T-helper 1 cell (primary cell): ENCODE measurements around the gene HDAC7.
"Not testable (repeated sequence)": the region's sequence is repeated elsewhere in the genome, so short reads cannot be mapped to it uniquely, and the experiment has no call there.

Experiments used
- DNase-seq, 5 donors: peaks; one replicate each; pipeline ENCODE4 v3.0.0-alpha.2; 2012 to 2020

HDAC7 gene

DNA sequence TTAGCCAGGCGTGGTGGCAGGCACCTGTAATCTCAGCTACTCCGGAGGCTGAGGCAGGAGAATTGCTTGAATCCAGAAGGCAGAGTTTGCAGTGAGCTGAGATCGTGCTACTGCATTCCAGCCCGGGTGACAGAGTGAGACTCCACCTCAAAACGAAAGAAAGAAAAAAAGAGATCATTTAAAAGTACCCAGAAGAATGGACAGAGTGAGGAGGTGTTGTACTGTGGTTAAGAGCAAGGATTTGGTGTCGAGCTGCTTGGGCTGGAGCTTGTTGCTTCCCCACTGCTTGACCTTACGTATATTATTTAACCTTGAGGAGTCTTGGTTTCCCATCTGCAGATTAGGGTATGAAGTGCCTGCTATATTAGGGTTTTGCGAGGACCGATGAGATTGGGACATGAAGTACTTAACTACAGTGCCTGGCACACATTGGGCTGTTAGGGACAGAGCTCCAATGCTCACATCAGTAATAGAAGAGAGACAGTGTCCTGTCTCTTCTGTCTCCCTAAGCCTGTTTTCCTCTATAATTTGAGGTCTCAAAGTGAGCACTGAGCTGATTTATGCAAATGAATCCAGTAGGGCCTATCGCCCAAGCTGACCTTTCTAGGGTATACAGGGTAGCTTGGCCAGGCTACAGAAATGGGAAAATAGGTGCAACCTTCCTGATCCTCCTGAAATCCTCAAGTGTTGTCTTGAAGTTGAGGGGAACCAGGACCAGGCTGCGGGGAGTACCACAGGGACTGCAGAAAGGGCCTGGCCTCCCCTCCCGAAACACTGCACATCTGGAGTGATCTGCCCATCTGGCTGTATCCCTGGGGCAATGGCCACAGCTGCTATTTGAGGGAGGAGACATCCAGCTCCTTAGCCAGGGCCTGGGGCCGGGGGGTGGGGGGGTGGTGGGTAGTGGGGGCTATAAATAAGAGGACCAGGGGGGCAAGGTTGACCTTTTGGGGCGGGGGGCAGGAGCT, 8.6 kb upstream of the HDAC7 start:
- no peak for DNase-seq

DNA sequence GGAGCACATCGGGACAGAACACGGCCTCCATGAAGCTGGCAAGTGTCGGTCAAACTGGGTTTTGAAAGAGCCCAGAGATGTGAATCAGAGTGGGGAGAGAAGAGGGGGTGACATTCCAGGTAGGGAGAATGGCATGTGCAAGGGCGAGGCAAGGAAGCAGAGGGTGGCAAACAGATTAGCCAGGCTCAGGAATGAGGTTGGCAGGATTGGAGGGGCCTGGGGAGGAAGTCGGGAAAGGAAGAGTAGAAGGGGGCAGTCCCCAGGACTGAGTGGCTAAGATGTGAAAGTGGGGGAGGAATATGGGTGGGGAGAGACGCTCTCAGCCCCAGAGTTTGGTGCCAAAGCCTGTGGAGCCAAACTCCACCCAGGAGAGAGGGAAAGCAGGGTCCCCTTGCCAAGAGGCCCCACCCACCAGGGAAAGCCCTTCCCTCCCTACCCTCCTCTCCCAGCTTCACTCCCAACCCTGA, 5.5 kb upstream of the HDAC7 start:
- no peak for DNase-seq

DNA sequence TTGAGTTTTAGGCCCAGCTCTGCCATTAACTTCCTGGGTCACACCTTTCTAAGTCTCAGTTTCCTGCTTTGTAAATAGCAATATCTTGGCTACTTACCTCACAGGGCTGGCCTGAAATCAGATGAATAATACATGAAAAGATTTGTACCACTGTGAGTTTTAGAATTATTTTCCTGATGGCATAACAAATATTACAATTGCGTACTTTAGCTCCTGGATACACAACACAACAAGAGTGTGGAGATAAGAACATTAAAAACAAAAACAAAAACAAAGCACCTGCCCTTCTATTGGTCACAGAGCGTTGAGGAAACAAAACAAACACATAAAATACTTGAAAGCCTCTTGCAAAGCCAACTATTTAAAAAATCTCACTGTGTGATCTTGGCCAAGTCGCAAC, 4.9 kb upstream of the HDAC7 start:
- no peak for DNase-seq

DNA sequence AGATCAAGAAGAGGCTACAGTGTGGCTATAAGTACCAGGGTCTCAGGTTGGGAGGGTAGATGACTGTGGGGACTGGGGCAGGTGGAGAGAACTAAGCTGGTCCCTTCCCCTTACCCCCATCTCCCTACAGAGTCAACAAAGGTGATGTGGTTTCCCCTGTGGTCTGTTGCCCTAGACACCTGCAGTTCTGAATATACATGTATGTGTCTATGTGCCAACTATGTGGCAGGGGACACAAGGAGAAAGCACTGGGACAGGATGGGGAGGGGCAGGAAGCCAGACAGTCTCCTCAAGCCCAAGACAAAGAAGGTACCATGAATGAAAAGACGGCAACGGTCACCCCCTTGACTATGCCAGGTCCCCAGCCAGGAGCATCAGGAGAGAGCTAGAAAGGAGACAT, 4.5 kb upstream of the HDAC7 start:
- DNase-seq, result peak in 3 of 5 donors; percentile 31 to 57 (median 34)

DNA sequence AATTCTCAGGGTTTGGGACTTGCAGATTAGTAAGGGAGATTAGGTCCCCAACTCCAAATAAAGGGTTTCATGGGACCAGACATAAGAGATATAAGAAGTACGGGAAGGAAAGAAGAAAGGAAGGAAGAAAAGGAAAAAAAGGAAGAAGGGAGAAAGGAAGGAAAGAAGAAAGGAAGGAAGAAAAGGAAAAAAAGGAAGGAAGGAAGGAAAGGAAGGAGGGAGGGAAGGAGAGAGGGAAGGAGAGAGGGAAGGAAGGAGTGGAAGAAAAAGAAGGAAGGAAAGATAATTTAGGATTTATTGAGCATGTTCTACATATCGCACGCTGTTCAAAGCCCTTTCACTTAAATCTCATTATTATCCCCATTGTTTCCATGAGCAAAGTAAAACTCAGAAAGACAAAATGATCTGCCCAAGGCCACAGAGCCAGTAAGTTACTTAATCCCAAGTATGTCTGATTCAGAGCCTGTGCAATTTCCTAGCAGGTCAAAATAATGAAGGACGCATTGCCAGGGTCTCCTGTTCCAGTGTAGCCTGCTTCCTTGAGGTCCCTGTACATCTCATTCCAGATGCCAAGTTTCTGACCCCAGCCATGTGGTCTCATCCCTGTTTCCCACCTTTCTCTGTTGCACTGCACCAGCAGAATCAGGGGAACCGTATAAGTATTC, 3.9 kb upstream of the HDAC7 start:
- DNase-seq, result no peak

DNA sequence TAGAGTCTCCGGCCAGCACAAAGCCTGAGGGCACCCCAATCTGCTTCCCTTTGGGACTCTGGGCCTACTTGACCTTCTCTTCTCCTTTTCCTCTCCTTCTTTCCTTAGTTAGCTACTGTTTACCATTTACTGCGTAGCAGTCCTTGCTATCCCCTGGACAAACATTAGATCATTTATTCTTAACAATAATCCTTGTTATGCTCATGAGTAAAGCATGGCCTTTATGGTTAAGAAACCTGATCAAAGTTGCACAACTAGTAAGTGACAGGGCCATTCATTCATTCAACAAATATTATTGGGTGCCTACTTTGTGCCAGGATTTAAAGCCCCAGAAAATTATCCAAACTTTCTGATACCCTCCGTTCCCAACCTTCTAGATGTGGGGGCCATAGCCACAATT, 3.2 kb upstream of the HDAC7 start:
- DNase-seq, result no peak

DNA sequence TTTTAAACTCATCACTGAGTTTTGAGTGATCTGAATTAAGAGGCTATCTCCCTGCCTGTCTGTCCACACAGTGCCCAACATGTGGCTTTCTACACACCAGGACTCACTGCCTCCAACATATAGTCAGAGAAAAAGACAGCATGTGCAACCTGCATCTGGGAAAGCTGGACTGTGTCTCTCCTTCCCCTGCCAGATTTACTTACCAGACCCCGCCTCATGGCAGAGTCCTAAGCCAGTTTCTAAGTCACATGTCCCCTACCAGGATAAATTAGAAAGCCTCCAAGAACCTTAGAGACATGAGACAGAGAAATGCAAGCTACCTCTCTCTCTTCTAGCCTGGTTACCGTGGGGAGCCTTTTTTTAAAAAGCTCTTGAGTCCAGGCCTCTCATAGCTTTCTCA, 2.7 kb upstream of the HDAC7 start:
- DNase-seq, result no peak

DNA sequence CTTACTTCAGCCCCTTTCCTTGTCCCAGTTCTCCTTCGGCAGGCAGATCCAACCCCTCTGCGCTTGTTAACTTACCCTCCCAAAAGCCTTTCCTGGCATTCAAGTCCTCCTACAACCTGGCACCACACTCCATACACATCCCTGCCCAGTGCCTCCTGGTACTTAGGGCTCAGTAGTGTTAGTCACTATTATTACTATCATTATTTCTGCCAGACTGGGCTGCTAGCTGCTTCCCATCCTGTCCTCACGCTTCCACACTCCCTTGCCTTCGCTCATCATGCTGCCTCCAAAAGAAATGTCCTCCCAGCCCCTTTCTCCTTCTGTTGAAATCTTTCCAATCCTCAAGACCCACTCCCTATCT, 1.6 kb upstream of the HDAC7 start:
- no peak for DNase-seq

DNA sequence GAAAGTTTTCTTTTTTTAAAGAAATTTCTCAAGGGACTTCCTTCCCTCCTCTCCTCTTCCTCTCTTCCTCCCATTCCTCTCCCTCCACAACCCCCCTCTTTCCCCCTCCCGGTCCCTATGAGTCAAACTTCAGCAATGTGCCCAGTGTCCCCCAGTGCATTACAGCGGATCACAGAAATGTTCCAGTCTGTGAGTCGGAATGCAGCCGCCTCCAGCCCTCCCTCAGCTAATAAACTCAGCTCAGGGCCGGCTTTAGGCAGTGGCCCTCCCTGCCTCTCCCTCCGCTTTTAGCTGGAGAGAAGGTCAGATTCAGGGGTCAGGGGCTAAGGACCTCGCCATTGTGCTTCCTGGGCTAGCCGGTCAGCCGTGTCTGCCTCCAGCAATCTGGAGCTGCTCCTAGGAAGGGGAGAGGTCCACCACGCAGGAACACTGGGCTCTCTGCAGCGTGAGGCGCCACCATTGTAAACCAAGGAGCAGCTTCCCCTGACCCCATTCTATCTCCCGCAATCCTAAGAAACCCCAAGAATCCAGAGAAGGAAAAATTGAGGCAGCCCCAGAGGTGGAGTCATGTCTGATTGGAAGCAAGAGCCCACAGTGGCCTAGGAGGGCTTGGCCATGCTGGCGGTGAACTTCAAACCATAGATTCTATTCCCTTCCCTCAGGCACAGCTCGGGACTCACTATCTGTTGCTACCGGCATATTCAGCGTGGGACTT, 1.1 kb upstream of the HDAC7 start:
- no peak for DNase-seq

DNA sequence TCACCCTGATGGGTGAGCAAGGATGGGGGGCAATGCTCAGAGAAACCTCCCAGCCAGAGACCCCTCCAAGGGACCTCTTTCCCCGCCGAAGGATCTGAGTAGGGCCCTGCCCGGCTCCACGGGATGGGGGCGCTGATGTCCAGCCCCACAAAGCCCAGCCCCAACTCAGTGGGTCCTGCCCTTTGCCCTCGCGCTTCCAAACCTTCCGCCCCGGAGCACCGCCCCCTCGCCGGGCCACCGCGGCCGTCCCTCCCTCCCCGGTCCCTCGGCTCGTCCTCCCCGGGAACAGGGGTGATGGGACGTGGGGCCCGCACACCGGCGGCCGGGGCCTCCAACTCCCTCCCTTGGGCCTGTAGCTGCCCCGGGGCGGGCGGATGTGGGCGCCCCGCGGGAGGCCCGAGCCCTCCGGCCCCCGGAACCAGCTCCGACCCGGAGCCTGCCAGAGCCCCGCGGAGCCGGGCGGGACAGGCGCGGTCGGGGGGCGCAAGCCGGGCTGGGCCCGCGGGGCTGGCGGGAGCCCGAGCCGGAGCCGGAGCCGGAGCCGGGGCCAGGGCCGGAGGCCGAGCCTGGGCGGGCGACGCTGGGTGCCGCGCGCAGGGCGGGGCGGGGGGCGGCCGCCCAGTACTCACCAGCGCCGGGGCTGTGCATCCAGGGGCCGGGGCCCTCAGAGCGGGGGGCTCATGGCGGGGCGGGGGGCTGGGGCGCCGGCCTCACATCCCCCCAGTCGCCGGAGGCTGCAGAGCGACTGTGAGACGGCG, 386 bp downstream of the HDAC7 start:
- DNase-seq, result peak in 3 of 5 donors; percentile 31 to 57 (median 34)

DNA sequence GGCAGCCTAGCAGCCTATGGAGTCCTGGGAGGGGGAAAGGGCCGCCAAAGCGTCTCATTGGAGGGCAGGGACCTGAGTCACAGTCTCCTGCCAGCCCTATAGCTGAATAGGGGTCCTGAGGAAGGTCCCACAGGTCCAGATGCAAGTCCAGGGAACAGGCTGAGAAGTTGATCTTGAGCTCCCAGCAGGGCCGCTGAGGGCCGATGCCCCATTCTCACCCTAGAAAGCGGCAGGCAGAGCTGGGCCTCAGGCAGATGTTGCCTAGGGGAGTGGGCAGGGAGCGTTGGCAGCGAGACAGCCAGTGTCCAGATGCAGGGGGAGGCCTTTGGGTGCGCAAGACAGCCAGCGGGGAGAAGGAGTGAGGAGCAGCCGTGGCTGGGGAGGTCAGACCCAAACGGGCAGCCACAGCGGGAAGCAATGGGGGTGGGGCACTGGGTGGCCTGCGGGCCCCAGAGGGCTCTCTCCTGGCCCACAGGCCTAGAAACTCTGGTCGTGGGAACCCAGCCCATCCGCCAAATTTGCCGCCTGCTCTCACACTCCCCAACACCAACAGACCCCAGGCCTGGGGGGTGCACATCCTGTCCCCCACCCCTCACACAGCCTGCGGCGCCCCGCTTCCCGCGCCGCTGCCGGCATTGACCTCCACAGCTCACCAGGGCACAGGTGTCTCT, 1.1 kb downstream of the HDAC7 start:
- peak in 1 of 5 donors; percentile 52 for DNase-seq

DNA sequence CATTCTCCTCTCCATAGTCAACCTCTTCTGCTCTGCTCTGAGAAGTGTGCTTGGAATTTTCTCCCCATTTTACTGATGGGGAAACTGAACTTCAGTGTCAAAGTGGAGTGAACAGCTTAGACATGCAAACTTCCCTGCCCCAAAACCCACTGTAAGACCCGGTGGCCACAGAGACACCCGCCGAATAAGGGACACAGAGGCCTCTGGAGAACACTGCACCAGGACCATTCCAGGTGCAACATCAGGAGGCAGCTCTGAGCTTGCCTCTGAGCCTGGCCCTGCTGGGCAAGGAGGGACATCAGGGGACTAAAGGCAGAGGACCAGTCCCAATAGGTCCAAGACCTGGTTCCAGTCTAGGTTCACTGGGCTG, 1.7 kb downstream of the HDAC7 start:
- DNase-seq, result no peak

DNA sequence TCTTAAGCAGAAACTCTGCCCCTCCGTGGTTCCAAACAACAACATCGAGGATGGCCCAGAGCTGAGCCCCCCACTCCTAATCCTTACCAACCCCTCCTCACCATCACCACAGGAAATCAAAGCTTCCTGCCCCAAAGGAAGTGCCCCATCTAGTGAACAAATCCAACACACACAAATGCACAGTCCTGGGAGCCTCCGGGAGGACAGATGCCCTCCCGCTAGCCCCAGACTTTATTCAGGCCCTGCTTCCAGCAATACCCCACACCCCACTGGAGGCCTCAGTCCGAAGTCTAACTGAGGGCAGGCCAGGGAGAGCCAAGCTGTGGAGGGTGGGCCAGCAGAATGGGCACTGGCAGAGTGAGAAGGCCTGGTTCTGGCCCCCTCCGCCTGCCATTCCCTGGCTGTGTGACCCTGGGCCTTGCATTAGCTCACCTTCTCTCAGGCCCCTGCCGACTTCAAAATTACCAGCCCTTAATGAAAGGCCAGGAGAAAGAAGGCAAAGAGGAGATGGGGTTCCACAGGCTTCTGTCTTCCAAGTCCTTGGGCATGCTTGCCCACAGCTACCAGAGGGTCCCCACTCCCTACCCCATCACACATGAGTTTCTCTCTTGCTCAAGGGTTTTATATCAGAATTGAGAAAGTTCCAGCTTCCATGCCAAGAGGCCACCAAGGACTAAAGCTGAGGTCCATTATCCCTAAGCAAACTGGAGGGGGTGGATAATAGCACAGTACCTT, 2.3 kb downstream of the HDAC7 start:
- DNase-seq, result no peak

DNA sequence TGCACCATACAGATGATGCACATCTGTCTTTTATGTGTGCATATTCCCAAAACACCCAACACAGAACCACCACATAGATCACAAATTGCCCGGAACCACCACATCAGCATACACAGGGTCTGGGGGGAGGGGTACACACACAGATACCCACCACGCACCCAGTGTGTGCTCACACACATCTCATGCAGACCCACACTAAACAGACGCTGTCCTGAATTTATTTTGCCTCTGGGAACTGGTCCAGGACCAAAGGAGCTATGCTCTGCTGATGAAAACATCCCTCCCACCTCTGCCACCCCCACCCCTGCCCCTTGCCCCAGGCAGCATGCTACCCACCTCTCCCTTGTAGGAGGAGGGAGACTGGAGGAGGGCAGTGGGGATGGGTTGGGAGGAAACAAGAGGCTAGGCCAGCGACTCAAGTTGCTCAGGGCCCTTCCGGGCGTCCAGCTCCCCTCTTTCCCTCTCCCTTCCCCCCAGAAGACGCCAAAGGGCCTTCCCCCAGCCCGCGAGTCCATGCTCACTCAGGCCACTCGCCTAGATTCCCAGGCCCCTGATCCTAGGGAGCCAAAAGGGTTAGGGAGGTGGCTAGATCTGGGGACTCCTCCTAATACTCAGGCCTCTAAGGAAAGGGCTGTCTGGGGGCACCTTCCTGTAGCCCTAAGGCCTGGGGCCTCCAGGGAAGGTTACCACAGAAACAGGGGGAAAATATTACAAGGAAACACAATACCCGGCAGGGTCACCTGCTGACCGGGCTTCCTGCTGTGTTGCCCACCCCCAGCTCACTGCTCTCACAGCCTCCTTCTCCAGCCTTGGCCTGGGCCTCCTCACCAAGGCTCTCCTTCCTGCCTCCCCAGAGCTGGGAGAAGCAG, 3.1 kb downstream of the HDAC7 start:
- no peak for DNase-seq

DNA sequence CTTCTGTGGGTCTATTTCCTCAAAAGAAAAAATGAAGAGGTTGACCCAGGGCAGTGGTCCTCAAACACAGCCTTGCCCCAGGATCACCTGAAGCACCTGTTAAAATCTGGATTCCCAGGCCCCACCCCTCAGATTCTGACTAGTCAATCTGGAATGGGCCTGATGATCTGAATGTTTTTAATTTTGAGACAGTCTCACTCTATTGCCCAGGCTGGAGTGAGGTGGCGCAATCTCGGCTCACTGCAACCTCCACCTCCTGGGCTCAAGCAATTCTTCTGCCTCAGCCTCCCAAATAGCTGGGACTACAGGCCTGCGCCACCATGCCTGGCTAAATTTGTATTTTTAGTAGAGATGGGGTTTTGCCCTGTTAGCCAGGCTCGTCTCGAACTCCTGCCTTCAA, 4.3 kb downstream of the HDAC7 start:
- not testable (repeated sequence) for DNase-seq

DNA sequence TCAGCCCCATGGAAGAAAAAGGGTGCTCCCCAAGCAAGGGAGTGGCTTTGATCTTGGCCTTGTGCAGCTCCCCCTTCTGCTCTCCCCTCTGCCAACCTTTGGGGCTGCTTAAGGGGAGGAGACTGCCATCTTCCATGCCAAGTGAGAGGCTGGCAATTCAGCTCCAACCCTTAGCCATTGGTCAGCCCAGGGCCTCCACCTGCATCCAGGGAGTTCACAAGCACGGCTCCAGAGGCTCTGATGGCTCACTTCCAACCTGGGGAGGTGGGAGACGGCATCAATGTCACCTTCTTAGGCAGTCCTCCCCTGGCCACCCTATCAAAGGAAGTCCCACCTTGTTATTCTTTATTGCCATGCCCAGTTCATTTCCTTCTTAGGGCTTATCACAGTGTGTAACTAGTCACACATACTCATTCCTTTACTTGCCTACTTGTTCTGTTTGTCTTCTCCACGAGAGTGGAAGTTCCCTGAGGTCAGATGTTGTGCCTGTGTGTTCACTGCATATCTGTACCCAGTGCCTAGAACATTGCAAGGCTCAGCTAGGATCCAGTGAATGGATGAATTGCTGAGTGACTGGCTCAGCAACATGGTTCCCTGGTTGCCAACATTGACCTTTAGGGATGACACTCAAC, 5.0 kb downstream of the HDAC7 start:
- peak in 1 of 5 donors; percentile 51 for DNase-seq

DNA sequence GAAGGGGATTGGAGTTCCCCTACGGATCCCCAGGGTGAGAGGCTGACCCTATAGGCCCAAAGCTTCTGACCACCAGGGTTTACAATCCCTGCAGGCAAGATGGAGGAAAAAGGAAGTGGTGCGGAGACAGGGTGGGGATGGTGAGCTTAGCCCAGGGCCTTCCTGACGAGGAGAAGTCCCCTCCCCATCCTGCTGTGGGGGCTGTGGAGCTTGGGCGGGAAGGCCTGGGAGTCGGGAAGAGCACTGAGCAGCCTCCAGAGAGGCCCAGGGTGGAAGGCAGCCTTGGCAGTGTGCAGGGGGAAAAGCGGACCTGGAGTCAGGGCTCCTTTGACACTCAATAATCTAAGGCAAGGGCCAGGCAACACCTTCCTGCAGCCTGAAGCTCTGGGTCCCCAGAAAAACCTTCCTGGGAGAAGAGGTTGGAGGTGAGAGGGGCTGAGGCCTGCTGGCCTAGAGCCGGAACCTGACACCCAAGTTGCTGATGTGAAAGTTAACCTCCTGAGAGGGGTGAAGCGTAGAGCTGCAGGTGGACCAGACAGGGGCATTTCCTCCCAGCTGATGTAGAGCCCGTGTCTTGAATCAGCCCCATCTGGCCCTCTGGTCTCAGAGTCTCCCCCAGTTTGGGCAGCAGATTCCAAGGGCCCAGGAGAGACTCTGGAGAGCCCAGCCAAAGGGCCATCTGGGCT, 6.0 kb downstream of the HDAC7 start:
- peak in 1 of 5 donors; percentile 51 for DNase-seq

DNA sequence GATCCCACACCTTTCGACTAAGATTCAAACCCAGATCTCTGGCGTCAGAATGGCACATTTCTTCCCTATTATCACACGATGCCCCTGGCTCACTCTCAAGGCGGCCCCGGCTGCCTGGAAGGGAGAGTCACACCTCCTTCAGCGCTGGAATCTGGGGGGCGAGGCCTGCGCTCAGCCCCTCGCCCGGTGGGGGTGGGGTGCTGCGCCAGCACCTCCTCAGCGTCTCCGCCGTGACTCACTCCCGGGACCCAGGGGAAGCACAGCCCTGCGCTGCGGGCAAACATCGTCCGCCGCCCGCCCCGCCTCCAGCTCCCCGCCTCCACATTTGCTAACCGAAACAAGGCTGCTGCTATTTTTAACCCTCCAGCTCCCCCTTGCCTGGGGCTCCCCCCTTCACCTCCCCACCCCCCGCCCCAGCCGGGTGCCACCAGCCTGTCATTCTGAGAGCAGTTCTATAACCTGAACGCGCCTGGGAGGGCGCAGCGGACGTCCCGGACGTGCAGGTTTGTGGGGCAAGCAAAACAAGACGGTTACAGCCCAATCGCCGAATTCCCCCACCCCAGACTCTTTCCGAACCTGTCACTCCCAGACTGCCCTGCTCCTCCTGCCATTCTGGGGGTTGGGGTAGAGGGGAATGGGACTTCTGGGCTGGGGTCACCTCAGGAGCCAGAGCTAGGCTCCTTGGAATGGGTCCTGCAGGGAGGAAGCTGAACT, 6.7 kb downstream of the HDAC7 start:
- peak; percentile 79 to 98 (median 85) for DNase-seq
